NCI-H748 (cell line): ENCODE measurements around the gene N4BP2L1.
A peak's percentile ranks its signal among the peaks of the same experiment; 100 is the strongest.

Experiments used
- DNase-seq: peaks from one replicate; lab custom pipeline; 2025; ENCODE audit not compliant: unreplicated experiment; lab: John Stamatoyannopoulos, UW

Gene N4BP2L1

GRCh38 chr13:32427852-32428580 is at the start of gene N4BP2L1:
Gene N4BP2L1, minus strand, starts transcription at chr13:32428130. Its CDS starts 48 bp downstream, at chr13:32428082.
- DNase-seq, result peak; percentile 90

GRCh38 chr13:32476892-32477291 is 49.0 kb upstream of the N4BP2L1 start:
- no peak for DNase-seq

- no peak for DNase-seq
These were observed 48.2 kb upstream of the N4BP2L1 start for GRCh38 chr13:32476021-32476731.

GRCh38 chr13:32474999-32475792 is 47.3 kb upstream of the N4BP2L1 start:
- DNase-seq, result peak; percentile 35

- no peak for DNase-seq
These were observed 45.7 kb upstream of the N4BP2L1 start for GRCh38 chr13:32473650-32474049.

- DNase-seq, result no peak
These were observed 44.3 kb upstream of the N4BP2L1 start for GRCh38 chr13:32472194-32472621.

- DNase-seq, result no peak
These were observed 43.4 kb upstream of the N4BP2L1 start for GRCh38 chr13:32471187-32471922.

- no peak for DNase-seq
These were observed 40.7 kb upstream of the N4BP2L1 start for GRCh38 chr13:32468502-32469142.

- no peak for DNase-seq
These were observed 28.7 kb upstream of the N4BP2L1 start for GRCh38 chr13:32456591-32456990.

GRCh38 chr13:32455594-32455903 is 27.6 kb upstream of the N4BP2L1 start:
- no peak for DNase-seq

GRCh38 chr13:32454886-32455593 is 27.1 kb upstream of the N4BP2L1 start:
- DNase-seq, result no peak

- DNase-seq, result no peak
These were observed 26.1 kb upstream of the N4BP2L1 start for GRCh38 chr13:32453981-32454380.

- DNase-seq, result no peak
These were observed 21.0 kb upstream of the N4BP2L1 start for GRCh38 chr13:32448972-32449371.

- no peak for DNase-seq
These were observed 20.1 kb upstream of the N4BP2L1 start for GRCh38 chr13:32447894-32448623.

- DNase-seq, result no peak
These were observed 19.0 kb upstream of the N4BP2L1 start for GRCh38 chr13:32446773-32447465.

- DNase-seq, result no peak
These were observed 18.3 kb upstream of the N4BP2L1 start for GRCh38 chr13:32446220-32446619.

GRCh38 chr13:32445461-32445860 is 17.5 kb upstream of the N4BP2L1 start:
- no peak for DNase-seq

GRCh38 chr13:32443111-32443510 is 15.2 kb upstream of the N4BP2L1 start:
- peak; percentile 34 for DNase-seq

GRCh38 chr13:32438871-32439270 is 10.9 kb upstream of the N4BP2L1 start:
- no peak for DNase-seq
